Duodenal mucosa (tissue), 2 donors: ENCODE measurements around the gene HBM.
"Not testable (repeated sequence)": the region's sequence is repeated elsewhere in the genome, so short reads cannot be mapped to it uniquely, and the experiment has no call there.

ENCODE experiments used
- H3K27ac ChIP-seq: one replicate; pipeline ENCODE4 v1.7.0; 2013; ENCODE audit warnings: low read depth, low read length
- H3K27me3 ChIP-seq, 2 donors: one replicate each; pipeline ENCODE4 v1.7.0; 2013; ENCODE audit warnings: low read length in 2 of 2, control low read depth in 1 of 2; ENCODE audit not compliant: insufficient read depth in 2 of 2, control insufficient read depth in 1 of 2
- H3K36me3 ChIP-seq, 2 donors: one replicate each; pipeline ENCODE4 v1.7.0; 2013; ENCODE audit warnings: low read length in 2 of 2, control low read depth in 1 of 2; ENCODE audit not compliant: insufficient read depth in 2 of 2, control insufficient read depth in 1 of 2
- H3K4me1 ChIP-seq, 2 donors: one replicate each; pipeline ENCODE4 v1.7.0; 2013; ENCODE audit warnings: low read length in 2 of 2, control low read depth in 1 of 2; ENCODE audit not compliant: insufficient read depth in 2 of 2, control insufficient read depth in 1 of 2
- H3K4me3 ChIP-seq, 2 donors: one replicate each; pipeline ENCODE4 v1.7.0; 2013; ENCODE audit warnings: low read length in 2 of 2, low read depth in 1 of 2
- H3K9ac ChIP-seq, 2 donors: one replicate each; pipeline ENCODE4 v1.7.0; 2013; ENCODE audit warnings: low read length in 2 of 2, low read depth in 1 of 2
- H3K9me3 ChIP-seq, 2 donors: one replicate each; pipeline ENCODE4 v1.7.0; 2013; ENCODE audit warnings: low read length in 2 of 2, control low read depth in 1 of 2; ENCODE audit not compliant: control insufficient read depth in 1 of 2

HBM gene

GRCh38 chr16:165539-166374, at the start of gene HBM:
HBM (plus strand) TSS chr16:165978; CDS start chr16:165998, 20 bp downstream.
- H3K36me3 ChIP-seq = no peaks in the 10 kb centered on the region
- H3K27ac ChIP-seq = no peak within 1 kb of the TSS
- H3K27me3 ChIP-seq = peaks cover 43 to 47% of the 10 kb centered on the region in 2 donors
- peaks cover 5 to 13% of the 10 kb centered on the region in 2 donors for H3K4me1 ChIP-seq
- H3K9ac ChIP-seq = no peak within 1 kb of the TSS
- H3K9me3 ChIP-seq = no peaks in the 10 kb centered on the region
- H3K4me3 ChIP-seq = no peak within 1 kb of the TSS

- H3K4me3 ChIP-seq = no peak overlapping the region
- H3K27me3 ChIP-seq = no peaks in the 10 kb centered on the region
- peaks cover 6 to 10% of the 10 kb centered on the region in 2 donors for H3K4me1 ChIP-seq
- no peak overlapping the region for H3K27ac ChIP-seq
- H3K9me3 ChIP-seq = no peaks in the 10 kb centered on the region
- H3K36me3 ChIP-seq = peaks cover 4 to 31% of the 10 kb centered on the region in 2 donors
- H3K9ac ChIP-seq = no peak overlapping the region
These were observed 49.8 kb upstream of the HBM start for GRCh38 chr16:116015-116414.

- no peak overlapping the region for H3K9ac ChIP-seq
- H3K36me3 ChIP-seq = peaks cover 0 to 26% of the 10 kb centered on the region in 2 donors
- no peaks in the 10 kb centered on the region for H3K27me3 ChIP-seq
- H3K4me3 ChIP-seq = no peak overlapping the region
- no peak overlapping the region for H3K27ac ChIP-seq
- H3K4me1 ChIP-seq = peaks cover 6 to 10% of the 10 kb centered on the region in 2 donors
- no peaks in the 10 kb centered on the region for H3K9me3 ChIP-seq
These were observed 48.1 kb upstream of the HBM start for GRCh38 chr16:117379-118365.

GRCh38 chr16:118857-119256, 46.9 kb upstream of the HBM start:
- no peak overlapping the region for H3K4me3 ChIP-seq
- no peak overlapping the region for H3K27ac ChIP-seq
- peaks cover 6 to 10% of the 10 kb centered on the region in 2 donors for H3K4me1 ChIP-seq
- H3K9me3 ChIP-seq = no peaks in the 10 kb centered on the region
- no peak overlapping the region for H3K9ac ChIP-seq
- no peaks in the 10 kb centered on the region for H3K27me3 ChIP-seq
- peaks cover 5 to 16% of the 10 kb centered on the region in 2 donors for H3K36me3 ChIP-seq

GRCh38 chr16:119295-119694, 46.5 kb upstream of the HBM start:
- Histone ChIP-seq H3K9me3 (no peaks in the 10 kb centered on the region), H3K9ac (no peak overlapping the region), H3K4me1 (peaks cover 6 to 10% of the 10 kb centered on the region in 2 donors), H3K27me3 (no peaks in the 10 kb centered on the region), H3K27ac (no peak overlapping the region), H3K36me3 (peaks cover 5 to 12% of the 10 kb centered on the region in 2 donors), H3K4me3 (no peak overlapping the region)

GRCh38 chr16:119835-120491, 45.8 kb upstream of the HBM start:
- Histone ChIP-seq H3K9ac (no peak overlapping the region), H3K36me3 (peaks cover 5 to 9% of the 10 kb centered on the region in 2 donors), H3K4me3 (no peak overlapping the region), H3K27ac (no peak overlapping the region), H3K9me3 (no peaks in the 10 kb centered on the region), H3K4me1 (peaks cover 6 to 10% of the 10 kb centered on the region in 2 donors), H3K27me3 (no peaks in the 10 kb centered on the region)

GRCh38 chr16:120756-121155, 45.0 kb upstream of the HBM start:
- H3K4me3 ChIP-seq = no peak overlapping the region
- no peaks in the 10 kb centered on the region for H3K9me3 ChIP-seq
- H3K27ac ChIP-seq = no peak overlapping the region
- no peak overlapping the region for H3K9ac ChIP-seq
- H3K36me3 ChIP-seq = peaks cover 5 to 9% of the 10 kb centered on the region in 2 donors
- no peaks in the 10 kb centered on the region for H3K27me3 ChIP-seq
- peaks cover 6 to 10% of the 10 kb centered on the region in 2 donors for H3K4me1 ChIP-seq

- no peak overlapping the region for H3K27ac ChIP-seq
- no peaks in the 10 kb centered on the region for H3K27me3 ChIP-seq
- H3K9me3 ChIP-seq = no peaks in the 10 kb centered on the region
- H3K4me1 ChIP-seq = peaks cover 6 to 9% of the 10 kb centered on the region in 2 donors
- no peak overlapping the region for H3K4me3 ChIP-seq
- no peak overlapping the region for H3K9ac ChIP-seq
- H3K36me3 ChIP-seq = peaks cover 0 to 5% of the 10 kb centered on the region in 2 donors
These were observed 43.4 kb upstream of the HBM start for GRCh38 chr16:122361-122760.

- not testable (repeated sequence) for H3K9me3 ChIP-seq, H3K27me3 ChIP-seq, H3K4me1 ChIP-seq, H3K4me3 ChIP-seq, H3K9ac ChIP-seq, H3K27ac ChIP-seq, H3K36me3 ChIP-seq
These were observed 42.0 kb upstream of the HBM start for GRCh38 chr16:123558-124350.
